ENCODE measurements around the gene APMAP.

APMAP gene, protein sequence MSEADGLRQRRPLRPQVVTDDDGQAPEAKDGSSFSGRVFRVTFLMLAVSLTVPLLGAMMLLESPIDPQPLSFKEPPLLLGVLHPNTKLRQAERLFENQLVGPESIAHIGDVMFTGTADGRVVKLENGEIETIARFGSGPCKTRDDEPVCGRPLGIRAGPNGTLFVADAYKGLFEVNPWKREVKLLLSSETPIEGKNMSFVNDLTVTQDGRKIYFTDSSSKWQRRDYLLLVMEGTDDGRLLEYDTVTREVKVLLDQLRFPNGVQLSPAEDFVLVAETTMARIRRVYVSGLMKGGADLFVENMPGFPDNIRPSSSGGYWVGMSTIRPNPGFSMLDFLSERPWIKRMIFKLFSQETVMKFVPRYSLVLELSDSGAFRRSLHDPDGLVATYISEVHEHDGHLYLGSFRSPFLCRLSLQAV

DNA sequence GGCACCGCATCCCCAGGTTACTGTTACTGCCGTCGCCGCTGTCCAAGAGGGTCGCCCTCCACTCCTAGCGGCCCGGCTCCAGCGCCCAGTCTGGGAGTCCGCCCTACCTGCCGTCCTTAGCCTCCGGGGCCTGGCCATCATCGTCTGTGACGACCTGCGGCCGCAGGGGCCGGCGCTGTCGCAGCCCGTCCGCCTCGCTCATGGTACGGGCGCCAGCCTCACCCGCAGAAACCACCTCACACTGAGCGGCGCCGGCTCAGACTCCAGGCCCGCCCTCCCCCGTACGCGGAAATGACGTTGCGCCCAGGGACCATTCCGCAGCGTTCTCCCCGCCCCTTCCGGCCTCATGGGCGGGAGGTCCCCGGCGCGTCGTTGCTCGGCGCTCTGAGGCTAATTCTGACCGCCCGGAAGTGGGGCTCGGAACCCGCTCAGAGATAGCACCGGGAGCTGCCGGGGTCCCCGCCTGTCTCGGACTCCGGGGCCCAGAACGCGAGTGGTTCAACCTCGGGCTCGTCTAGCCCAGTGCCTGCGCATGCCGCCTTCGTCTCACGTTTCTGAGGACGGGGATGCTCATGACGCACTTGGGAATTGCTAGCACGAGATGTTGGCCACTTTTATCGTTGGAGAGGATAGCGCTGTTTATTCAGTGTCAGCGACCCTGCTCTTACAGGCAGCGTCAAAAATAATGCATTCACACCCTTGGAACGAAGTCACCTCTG is at the start of gene APMAP:
APMAP (minus strand) TSS at position 265 of the 719 bp plus-strand sequence; CDS start at position 202, 63 bp downstream.
- DNase-seq = peak; percentile 96

DNA sequence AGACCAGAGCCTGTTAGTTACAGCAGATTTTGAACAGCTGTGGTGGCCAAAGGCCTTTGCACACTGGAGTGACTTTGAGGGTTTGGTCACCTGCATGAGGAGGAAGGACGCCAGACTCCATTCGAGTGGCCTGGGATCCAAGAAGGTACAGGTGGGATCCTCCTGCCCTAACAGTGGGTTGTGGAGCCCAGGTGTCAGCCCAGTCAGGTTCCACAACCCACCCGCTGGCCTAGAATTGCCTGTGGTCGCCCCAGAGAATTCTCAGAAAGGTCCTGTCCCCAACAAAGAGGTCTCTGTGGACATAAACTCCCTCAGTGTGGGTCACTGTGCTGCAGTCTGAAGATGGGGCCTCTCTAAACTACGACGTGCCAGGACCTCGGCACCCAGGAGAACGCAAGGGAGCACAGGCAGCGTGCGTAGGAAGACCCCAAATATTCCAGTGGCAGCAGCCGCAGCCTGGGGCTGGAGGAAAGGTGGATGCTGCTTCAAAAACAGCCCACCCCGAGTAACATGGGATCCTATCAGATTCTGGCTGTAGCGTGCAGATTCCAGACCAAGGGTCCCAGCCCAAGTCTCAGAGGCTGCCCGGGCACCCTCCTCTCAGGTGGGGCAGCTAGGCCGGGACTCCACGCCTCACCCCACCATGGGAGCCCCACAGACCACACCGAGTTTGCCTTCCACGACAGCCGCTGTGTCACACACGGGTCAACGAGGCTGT is 49.4 kb upstream of the APMAP start:
- no peak for DNase-seq

DNA sequence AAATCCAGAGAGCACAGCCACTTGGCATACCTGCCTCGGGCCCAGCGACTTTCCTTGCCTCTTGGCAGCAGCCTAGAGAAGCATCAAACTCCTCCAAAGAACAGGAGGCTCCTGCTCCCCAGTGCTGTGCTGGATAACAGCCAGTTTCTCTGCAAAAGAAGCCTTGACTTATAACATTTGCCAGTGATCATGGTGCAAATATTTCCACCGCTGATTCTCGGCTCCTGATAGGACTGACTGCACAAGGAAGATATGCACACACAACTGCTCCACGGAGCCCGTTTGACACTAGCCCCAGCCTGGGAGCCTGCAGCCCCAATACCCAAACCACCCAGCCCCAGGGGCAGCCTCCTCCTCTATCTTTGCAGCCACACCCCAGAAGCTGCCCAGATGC is 47.9 kb upstream of the APMAP start:
- DNase-seq = peak; percentile 70

DNA sequence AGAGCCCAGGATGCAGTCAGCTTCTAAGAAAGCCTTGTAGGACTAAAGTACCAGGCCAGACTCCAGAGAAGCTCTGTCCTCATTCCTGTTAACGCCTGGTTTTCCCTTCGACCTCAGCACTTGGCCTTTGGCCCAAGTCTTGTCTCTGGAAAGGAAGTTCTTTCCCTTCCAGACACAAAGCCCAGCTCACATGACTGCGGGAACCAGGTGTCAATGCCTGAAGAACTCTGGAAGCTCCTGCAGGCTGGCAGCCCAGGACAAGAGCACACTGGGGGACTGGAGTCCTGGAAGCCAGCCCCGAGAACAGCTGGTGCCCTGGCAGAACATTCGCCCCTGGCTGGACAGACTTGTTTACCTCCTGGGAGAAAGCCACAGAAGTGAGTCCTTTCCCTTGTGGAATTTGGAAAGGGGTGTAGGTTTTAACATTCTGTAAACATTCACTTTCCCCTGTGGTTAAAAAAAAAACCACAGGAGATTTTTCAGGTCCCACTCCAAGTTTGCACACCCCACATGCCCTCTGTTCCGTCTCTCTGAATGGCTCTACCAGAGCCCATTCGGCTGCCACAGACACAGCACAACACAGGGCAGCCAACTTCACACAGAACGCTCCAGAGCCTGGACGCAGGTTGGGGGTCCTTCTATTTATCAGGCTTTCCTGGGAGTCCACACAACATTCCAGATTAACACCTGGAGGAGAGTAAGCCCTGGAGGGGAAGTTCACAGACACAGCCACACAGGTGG is 47.3 kb upstream of the APMAP start:
- DNase-seq = peak; percentile 89

DNA sequence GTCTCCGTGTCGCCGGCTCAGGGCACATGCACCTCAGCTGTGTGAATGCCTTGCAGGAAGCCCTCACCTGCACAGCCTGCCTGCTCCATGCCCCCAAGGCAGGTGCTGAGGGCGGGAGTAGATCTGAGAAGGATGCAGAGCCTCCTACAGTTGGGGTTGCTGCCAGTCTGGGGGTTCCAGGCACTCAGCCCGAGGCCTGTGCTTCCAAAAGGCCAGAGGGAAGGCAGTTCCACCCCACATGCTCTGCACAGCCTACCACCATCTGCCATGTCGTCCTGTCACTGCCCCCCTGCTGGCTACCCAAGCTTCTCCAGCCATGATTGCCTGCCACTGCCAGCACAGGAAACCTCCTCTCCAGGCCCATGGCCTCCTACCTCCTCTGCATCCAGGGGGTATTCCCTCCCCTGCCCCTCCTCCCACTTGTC is 46.1 kb upstream of the APMAP start:
- no peak for DNase-seq

DNA sequence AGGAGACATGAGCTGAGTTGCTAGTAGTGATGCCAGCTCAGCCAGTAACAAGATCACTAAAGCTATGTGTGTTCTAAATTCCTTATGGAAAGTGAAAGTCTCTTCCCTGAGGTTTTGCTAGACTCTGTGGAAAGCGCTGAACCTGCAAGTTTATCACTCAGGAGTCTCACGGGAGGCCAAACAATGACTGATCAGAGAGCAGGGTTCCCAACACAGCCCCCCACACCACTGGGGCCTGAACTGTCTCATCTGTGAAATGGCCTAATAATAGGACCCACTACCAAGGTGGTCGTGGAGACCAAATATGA is 45.5 kb upstream of the APMAP start:
- no peak for DNase-seq

DNA sequence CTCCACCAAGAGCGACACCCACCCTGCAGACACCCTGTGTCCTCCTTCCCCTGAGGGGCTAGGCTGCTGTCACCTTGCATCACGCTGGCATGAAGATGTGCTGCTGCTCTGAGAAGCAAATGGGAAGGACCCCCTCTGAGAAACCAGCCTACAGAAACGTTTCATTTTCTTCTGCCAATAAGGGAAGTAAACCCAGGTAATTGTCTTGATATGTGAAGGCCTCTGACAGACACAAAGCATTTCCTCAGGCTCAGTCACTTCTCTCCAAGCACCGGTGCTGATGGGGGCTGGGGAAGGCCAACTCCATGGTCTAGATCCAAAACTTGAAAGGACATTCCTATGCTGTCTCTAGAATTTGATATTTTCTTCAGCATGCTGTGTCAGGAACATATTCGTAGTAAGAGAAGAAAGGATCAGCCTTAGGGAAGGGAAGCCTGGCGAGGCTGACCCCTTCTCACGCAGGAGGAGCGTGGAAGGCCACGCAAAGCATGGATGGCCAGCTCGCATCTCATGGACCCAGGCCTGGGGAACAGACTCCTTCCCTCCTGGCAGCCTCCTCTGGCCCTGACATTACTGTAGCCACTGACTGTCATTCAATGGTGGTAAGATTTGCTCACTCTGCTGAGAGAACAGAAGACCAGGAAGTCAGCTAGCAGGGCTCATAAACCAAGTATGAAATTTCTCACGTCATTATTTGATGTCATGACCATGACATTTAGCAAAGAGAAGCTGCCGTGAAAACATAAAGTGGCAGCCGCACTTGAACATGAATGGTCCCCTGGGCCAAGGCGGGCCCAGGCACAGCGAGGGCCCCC is 44.9 kb upstream of the APMAP start:
- no peak for DNase-seq

DNA sequence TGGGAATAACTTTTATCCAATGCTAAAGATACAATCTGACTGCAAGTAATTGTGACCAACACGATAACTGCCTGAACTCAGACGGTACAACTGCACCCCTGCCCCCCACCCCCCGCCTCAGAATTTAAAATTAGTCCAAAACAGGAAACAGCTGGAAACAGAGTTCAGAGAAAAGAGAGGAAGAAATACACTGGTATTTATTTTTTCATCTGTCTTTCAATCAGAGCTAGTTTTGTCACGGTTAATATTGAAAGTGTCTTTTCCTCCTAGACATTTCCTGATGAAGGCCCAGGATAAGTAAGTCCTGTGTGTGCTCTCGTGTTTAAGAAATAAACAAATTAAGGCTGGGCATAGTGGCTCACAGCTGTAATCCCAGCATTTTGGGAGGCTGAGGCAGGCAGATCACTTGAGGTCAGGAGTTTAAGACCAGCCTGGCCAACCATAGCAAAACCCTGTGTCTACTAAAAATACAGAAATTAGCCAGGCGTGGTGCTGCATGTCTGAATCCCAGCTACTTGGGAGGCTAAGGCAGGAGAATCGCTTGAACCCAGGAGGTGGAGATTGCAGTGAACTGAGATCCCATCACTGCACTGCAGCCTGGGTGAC is 43.9 kb upstream of the APMAP start:
- DNase-seq = no peak

DNA sequence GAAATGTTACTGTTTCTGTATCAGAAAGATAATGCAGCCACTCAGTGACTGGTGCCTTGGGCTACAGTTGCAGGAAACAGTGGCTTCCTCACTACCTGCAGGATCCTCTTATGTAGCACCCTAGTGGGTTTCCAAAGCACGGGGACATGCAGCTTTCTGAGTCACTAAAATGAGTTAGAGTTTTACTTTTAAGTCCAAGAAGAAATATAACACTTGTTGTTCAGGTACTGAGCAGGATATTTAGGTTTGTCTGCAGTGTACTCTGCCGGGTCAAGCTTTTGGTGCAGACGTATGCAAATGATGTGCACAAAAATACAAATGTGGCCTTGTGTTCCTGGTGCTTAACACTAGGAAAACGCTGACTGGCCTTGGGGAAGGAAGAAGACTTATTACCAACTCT is 43.4 kb upstream of the APMAP start:
- no peak for DNase-seq

DNA sequence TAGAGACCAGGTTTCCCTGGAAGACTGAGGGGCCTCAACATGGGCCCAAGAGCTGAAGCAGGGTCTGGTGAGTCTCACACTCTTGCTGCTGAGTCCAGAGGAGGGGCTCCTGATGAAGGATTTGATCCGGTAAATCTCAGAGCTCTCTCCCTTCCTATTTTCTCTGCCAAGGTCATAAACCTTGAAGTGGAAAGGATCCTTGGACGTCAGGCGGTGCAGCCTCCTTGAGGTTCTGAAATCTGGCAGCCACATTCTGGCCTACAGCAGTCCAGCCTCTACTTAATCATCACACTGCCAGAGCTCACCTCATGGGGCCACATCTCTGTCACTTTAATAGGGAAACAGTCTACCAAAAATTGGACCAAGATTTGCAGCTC is 41.4 kb upstream of the APMAP start:
- DNase-seq = no peak

DNA sequence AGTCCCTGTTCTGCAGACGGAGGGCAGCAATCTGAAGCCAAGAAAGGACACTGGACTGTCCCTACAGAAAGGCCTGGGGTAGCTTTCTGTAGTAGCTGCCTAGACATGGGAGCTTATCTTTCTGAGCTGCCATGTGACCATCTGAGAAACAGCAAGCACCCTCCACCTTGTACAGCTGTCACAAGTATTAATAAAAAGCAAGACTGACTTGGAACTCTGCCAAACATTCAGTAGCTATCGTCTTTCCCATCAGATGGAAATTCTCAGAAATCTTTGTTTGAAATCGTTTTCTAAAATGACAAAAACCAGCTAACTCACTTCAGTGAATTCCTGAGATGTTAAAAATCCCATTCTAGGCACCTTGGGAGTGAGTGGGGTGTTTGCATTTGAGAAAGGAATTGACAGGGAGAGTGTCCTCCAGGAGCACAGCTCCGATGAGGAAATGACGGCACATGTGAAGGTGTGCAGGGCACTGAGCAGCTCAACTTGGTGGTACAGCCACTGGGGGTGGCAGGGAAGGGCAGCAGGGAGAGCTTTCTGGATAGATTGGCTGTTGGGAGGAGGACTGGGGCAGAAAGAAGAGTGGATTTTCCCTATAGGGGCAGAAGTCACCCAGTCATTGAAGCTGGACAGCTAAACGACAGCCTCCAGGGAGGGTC is 40.8 kb upstream of the APMAP start:
- DNase-seq = no peak

DNA sequence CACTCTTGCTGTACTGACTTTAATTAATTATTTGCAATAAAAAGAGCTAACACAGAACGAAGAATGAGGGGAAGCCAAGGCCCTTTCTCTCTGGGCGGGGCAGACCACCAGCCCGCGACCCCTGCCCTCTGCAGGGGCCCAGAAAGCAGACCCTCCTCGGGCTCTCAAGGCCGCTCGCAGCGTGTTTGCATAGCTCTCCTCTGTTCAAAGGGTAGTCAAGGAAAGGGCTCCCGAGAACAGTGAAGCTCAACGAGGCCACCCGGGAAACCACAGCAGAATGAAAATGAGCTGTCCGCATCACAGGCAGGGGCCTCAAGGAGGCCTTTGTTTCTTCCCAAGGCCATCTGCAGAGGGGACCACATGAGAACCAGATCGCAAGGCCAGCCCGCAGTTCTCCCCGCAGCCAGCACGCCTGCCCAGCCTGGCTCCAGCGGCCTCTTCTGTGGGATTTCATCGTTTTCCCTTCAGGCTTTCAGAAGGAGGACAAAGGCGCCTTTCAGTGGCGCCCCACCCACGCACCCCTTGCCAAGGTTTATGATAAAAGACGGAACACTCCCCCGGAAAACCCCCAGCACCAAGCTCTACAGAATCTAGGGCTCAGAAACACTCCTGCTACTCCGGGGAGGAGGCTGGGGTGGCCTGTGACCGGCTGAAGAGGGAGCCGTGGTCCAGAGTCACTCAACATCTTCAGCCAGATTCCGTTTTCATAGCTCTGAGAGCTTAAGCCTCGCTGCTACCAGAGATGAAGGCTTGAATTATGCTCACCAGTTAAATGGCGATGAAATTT is 40.1 kb upstream of the APMAP start:
- peak; percentile 73 for DNase-seq

DNA sequence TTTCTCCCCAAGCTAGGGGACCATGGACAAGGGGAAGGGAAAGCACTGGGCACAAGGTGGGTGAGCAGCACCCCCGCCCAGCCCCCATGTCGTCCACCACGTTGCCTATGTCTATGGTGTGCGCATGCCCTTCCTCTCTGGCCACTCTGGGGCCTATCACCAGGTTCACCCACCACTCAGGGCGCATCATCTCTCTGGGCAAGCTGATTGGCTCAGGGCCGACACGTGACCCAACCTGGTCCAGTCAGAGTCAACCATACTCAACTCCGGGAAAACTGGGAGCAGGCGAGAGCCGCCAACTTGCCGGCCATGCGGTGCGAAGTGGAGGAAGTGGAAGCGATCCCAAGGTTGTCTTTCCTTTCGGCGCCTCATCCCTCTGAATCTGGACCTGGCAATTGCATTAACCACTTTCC is 39.5 kb upstream of the APMAP start:
- DNase-seq = no peak

DNA sequence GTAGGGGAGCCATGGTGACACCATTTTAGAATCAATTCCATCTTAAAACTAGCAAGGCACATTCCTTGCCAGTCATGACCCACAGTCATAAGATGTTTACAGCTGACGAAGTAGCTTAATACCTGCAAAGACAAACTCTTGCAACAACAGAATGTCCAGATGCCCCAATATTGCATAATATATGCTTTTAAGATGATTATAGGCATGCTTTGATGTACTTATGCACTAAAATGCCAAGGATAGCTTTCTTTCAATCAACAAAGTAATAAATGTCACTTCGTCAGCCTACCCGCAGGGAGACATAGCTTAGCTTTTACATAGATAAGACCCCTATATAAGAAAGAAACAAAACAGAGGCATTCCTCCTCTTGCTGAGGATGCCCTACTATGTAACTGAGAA is 38.7 kb upstream of the APMAP start:
- DNase-seq = no peak

DNA sequence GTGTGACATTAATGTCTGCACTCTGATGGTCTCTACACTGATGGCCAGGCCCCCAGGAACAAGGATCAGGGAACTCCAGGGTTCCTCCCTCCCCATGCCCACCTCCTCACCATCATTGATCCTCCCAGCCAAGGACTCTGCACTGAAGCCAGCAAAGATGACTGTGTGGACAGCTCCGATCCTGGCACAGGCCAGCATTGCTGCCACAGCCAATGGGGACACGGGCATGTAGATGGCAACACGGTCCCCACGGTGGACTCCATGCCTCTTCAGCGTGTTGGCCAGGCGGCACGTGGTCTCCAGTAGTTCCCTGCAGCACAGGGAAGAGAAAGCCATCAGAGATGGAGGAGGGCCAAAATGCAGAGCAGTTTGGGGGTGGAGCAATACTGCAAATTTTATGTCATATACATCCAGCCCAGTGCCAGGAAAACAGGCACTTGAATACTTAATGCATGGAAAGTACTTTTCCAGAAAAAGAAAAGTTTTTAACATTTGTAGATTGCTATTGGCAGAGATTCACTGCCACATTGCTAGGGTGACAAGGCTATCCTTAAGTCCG is 38.2 kb upstream of the APMAP start:
- DNase-seq = no peak

DNA sequence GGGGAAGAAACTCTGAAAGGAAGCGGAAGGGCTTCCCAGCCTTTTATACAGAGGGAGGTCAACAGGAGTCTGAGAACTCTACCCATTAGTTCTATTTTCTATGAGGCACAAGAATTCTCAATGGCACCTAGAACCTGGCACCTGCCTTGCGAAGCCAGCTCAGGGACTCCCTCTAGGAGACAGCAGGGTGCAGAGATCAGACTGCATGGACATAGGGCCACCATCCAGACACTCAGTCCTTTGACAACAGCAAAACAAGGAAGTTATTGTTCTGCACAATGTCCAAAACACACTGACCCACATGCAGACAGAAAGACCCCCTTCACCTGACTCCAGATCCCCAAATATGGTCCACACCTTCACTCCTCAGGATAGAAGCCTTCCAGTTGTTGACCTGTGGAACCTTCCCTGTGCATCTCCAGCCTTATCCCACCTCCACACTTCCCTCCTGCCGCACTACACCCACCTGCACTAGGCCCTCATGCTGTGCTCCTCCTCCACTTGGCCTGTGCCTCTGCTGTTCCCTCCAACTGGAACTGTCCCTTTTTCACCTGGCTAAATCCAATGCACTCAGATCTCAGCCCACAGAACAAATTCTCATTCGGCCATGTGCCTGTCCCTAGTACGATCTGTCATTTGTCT is 37.6 kb upstream of the APMAP start:
- DNase-seq = no peak

DNA sequence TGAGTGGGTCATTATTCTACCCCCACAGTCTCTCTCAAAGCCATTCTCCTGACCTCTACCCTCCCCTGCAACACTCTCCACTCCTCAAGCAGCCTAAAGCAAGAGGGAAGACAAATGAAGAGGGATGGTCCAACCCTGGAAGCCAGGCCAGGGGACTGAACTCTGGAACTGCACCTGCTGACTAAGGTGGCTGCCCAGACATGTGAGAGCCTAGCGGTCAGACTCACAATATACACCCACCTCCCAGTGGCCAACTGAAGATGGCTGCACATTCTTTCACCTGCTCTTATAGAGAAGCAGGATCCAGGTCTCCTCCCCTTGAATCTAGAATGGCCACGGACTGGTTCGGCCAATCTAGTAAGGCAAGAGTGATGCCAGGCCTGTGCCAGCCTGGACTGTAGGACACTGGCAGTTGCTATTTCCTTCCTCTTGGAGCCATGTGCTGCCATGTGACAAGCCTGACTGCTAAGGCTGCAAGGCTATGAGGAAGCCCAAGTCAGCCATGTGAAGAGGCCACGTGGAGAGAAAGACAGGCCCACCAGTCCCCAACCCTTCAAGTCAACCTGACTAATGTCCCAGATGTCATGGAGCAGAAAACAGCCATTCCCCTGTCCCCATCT is 33.5 kb upstream of the APMAP start:
- peak; percentile 10 for DNase-seq

DNA sequence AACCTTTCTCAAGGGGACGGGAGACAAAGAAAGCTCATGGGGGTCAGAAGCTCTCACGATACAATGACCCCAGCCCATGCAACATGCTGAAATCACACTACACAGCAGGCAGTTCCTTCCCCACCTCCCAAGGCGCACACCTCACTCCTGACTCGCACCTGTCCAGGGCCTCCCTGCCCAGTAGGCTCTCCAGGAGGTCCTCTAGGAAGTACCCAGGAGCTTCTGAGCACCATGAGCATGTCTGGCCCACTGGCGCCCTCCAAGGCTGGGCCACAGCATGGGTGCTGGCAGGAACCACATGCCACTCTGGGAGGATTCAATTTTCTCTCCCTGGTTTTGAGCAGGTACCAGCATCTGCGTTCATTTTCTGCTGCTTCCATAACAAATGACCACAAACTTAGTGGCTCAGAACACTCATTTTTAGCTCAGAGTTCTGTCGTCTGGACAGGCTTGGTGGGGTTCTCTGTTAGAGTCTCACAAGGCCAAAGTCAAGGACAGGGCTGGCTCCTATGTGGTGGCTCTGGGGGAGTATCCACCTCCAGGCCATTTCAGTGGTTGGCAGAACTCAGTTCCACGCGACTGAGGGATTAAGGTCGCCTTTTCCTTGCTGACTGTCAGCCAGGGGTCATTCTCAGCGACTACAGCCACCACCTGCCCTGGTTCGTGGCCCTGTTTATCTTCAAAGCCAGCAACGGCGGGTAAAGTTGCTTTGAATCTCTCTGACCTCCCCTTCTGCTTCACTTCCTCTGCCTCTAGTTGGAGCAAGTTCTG is 32.7 kb upstream of the APMAP start:
- peak; percentile 9 for DNase-seq

All from right hindlimb (tissue), 1 donor.